ENCODE measurements around the gene SLC10A1.

DNA sequence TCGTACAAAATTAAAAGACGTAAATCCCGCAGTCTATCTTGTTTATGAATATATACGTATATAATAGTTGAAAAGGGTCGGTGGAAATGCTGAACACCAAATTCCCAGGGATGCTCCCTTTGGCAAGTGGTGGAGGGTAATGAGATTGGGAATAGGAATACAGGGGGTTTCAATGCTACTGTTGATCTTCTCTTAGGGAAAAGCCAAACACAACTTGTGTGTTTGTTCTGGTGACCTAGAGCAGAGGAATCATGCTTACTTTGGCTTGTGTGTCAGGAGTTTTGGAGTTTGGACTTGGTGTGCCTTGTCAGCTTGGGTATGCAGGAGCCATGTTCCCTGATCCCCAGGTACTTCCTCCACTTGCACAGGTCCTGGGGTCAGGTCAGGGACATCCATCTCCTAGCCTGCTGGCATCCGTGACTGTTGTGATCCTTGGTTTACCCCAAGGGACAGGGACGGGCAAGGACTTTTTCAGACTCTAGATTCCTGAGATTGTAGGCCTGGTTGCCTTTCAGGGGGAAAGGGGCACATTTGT lies 4.1 kb downstream of the SLC10A1 start:
- no peak for TF ChIP-seq EZH2phosphoT487 (IDR thresholded peaks at IDR 0.05; ENCODE audit: borderline replicate concordance, low read depth, low read length)
- TF ChIP-seq, protein P1, sequence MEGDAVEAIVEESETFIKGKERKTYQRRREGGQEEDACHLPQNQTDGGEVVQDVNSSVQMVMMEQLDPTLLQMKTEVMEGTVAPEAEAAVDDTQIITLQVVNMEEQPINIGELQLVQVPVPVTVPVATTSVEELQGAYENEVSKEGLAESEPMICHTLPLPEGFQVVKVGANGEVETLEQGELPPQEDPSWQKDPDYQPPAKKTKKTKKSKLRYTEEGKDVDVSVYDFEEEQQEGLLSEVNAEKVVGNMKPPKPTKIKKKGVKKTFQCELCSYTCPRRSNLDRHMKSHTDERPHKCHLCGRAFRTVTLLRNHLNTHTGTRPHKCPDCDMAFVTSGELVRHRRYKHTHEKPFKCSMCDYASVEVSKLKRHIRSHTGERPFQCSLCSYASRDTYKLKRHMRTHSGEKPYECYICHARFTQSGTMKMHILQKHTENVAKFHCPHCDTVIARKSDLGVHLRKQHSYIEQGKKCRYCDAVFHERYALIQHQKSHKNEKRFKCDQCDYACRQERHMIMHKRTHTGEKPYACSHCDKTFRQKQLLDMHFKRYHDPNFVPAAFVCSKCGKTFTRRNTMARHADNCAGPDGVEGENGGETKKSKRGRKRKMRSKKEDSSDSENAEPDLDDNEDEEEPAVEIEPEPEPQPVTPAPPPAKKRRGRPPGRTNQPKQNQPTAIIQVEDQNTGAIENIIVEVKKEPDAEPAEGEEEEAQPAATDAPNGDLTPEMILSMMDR (conservative IDR thresholded peaks at IDR 0.05; ENCODE audit: low read length) = no peak

Data from OCI-LY7 (cell line).